Measurements from ENCODE around the gene ADAMTS2. TPM values are rescaled to one million over a fixed set of nuclear protein-coding genes. Genes with fewer than 3 reads are reported as not detected.

ADAMTS2 gene
- total RNA-seq, 1 donor from 2014 or later = 18.8 TPM

- Mint-ChIP-seq H3K36me3 (ENCODE audit: low read depth, unreplicated experiment) (no peaks in the 10 kb centered on the region), H3K27me3 (ENCODE audit: low read depth, unreplicated experiment) (no peaks in the 10 kb centered on the region), H3K27ac (ENCODE audit: unreplicated experiment) (no peak overlapping the region), H3K9me3 (ENCODE audit: unreplicated experiment) (no peaks in the 10 kb centered on the region), H3K4me1 (ENCODE audit: low read depth, unreplicated experiment) (peaks cover 11% of the 10 kb centered on the region), H3K4me3 (ENCODE audit: unreplicated experiment) (no peak overlapping the region)
- Histone ChIP-seq H3K79me2 (ENCODE audit: insufficient read depth, low read length) (no peaks in the 10 kb centered on the region), H3K9me3 (ENCODE audit: insufficient read depth, low read depth, low read length) (peaks cover 5% of the 10 kb centered on the region), H3K4me3 (ENCODE audit: insufficient read depth, low read depth, low read length) (no peak overlapping the region), H4K20me1 (ENCODE audit: insufficient read depth, low read length) (no peaks in the 10 kb centered on the region), H3K4me2 (ENCODE audit: low read length) (no peak overlapping the region), H3K36me3 (ENCODE audit: insufficient read depth, low read length) (no peaks in the 10 kb centered on the region), H3K4me1 (ENCODE audit: insufficient read depth, low read length) (no peaks in the 10 kb centered on the region), H2AFZ (ENCODE audit: low read depth, low read length) (no peak overlapping the region), H3K27me3 (ENCODE audit: insufficient read depth, low read length) (no peaks in the 10 kb centered on the region), H3K27ac (ENCODE audit: low read depth, low read length) (no peak overlapping the region), H3K9ac (ENCODE audit: low read length) (no peak overlapping the region)
- FAIRE-seq = no peak
- DNase-seq (ENCODE audit: low read depth) = no peak
- TF ChIP-seq EZH2 (IDR thresholded peaks at IDR 0.05; ENCODE audit: insufficient read depth, low read length) (no peak), CTCF (IDR thresholded peaks at IDR 0.05; ENCODE audit: insufficient read depth, low read depth, low read length) (no peak)
Observed at GRCh38 chr5:179139936-179140235, 205.4 kb downstream of the ADAMTS2 start.

- FAIRE-seq (no peak), DNase-seq (ENCODE audit: low read depth) (no peak)
- no peak overlapping the region for H3K4me2 ChIP-seq (ENCODE audit: low read length)
- no peaks in the 10 kb centered on the region for H3K36me3 Mint-ChIP-seq (ENCODE audit: low read depth, unreplicated experiment)
- H3K9me3 ChIP-seq (ENCODE audit: insufficient read depth, low read depth, low read length) = peaks cover 5% of the 10 kb centered on the region
- H3K27me3 ChIP-seq (ENCODE audit: insufficient read depth, low read length) = no peaks in the 10 kb centered on the region
- H3K79me2 ChIP-seq (ENCODE audit: insufficient read depth, low read length) = no peaks in the 10 kb centered on the region
- H3K27me3 Mint-ChIP-seq (ENCODE audit: low read depth, unreplicated experiment) = no peaks in the 10 kb centered on the region
- H3K9me3 Mint-ChIP-seq (ENCODE audit: unreplicated experiment) = no peaks in the 10 kb centered on the region
- no peaks in the 10 kb centered on the region for H3K4me1 ChIP-seq (ENCODE audit: insufficient read depth, low read length)
- H2AFZ ChIP-seq (ENCODE audit: low read depth, low read length) = no peak overlapping the region
- no peak overlapping the region for H3K4me3 ChIP-seq (ENCODE audit: insufficient read depth, low read depth, low read length)
- TF ChIP-seq EZH2 (IDR thresholded peaks at IDR 0.05; ENCODE audit: insufficient read depth, low read length) = no peak
- TF ChIP-seq CTCF (IDR thresholded peaks at IDR 0.05; ENCODE audit: insufficient read depth, low read depth, low read length) = no peak
- H3K27ac Mint-ChIP-seq (ENCODE audit: unreplicated experiment) = no peak overlapping the region
- H4K20me1 ChIP-seq (ENCODE audit: insufficient read depth, low read length) = no peaks in the 10 kb centered on the region
- no peak overlapping the region for H3K4me3 Mint-ChIP-seq (ENCODE audit: unreplicated experiment)
- H3K4me1 Mint-ChIP-seq (ENCODE audit: low read depth, unreplicated experiment) = peaks cover 11% of the 10 kb centered on the region
- no peak overlapping the region for H3K9ac ChIP-seq (ENCODE audit: low read length)
- H3K36me3 ChIP-seq (ENCODE audit: insufficient read depth, low read length) = no peaks in the 10 kb centered on the region
- no peak overlapping the region for H3K27ac ChIP-seq (ENCODE audit: low read depth, low read length)
Observed at GRCh38 chr5:179139111-179139935, 205.9 kb downstream of the ADAMTS2 start.

DNA sequence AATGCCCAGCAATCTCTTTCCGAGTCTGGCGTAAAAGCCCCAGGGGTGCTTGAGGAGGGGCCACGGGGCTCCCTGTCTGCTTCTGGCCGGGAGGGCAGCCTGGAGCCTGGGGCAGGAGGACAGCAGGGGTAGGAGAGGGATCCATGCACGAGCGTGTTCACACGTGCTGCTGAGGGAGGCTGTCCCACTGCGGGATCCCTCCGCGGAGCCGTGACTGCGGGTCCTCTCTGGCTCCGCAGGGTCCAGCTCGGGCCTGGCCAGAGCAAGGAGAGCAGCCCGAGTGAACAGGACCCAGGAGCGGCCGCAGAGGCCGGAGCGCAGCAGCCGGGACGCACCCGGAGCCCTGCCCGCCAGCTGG, 206.7 kb downstream of the ADAMTS2 start:
- TF ChIP-seq EZH2 (IDR thresholded peaks at IDR 0.05; ENCODE audit: insufficient read depth, low read length) (no peak), CTCF (IDR thresholded peaks at IDR 0.05; ENCODE audit: insufficient read depth, low read depth, low read length) (no peak)

More for the DNA sequence above, 206.7 kb downstream of the ADAMTS2 start:
- Histone ChIP-seq H4K20me1 (ENCODE audit: insufficient read depth, low read length) (no peaks in the 10 kb centered on the region), H3K9me3 (ENCODE audit: insufficient read depth, low read depth, low read length) (peaks cover 5% of the 10 kb centered on the region), H3K4me1 (ENCODE audit: insufficient read depth, low read length) (no peaks in the 10 kb centered on the region), H2AFZ (ENCODE audit: low read depth, low read length) (no peak overlapping the region), H3K36me3 (ENCODE audit: insufficient read depth, low read length) (no peaks in the 10 kb centered on the region), H3K4me3 (ENCODE audit: insufficient read depth, low read depth, low read length) (no peak overlapping the region), H3K27me3 (ENCODE audit: insufficient read depth, low read length) (no peaks in the 10 kb centered on the region), H3K4me2 (ENCODE audit: low read length) (no peak overlapping the region), H3K9ac (ENCODE audit: low read length) (no peak overlapping the region), H3K79me2 (ENCODE audit: insufficient read depth, low read length) (no peaks in the 10 kb centered on the region), H3K27ac (ENCODE audit: low read depth, low read length) (no peak overlapping the region)
- peaks cover 11% of the 10 kb centered on the region for H3K4me1 Mint-ChIP-seq (ENCODE audit: low read depth, unreplicated experiment)
- no peak overlapping the region for H3K4me3 Mint-ChIP-seq (ENCODE audit: unreplicated experiment)
- H3K36me3 Mint-ChIP-seq (ENCODE audit: low read depth, unreplicated experiment) = peaks cover 4% of the 10 kb centered on the region
- FAIRE-seq = no peak
- no peaks in the 10 kb centered on the region for H3K9me3 Mint-ChIP-seq (ENCODE audit: unreplicated experiment)
- no peak for DNase-seq (ENCODE audit: low read depth)
- H3K27ac Mint-ChIP-seq (ENCODE audit: unreplicated experiment) = no peak overlapping the region
- H3K27me3 Mint-ChIP-seq (ENCODE audit: low read depth, unreplicated experiment) = no peaks in the 10 kb centered on the region

Data from astrocyte (in vitro differentiated cells and primary cell).